ENCODE data around the gene VAV1.
"Not testable (repeated sequence)": the region's sequence is repeated elsewhere in the genome, so short reads cannot be mapped to it uniquely, and the experiment has no call there.

The VAV1 gene

GRCh38 chr19:6762253-6762797, 10.2 kb upstream of the VAV1 start:
- DNase-seq = not testable (repeated sequence)

GRCh38 chr19:6765738-6766356, 6.7 kb upstream of the VAV1 start:
- DNase-seq = no peak

GRCh38 chr19:6766357-6767080, 6.0 kb upstream of the VAV1 start:
- no peak for DNase-seq

GRCh38 chr19:6767081-6767356, 5.5 kb upstream of the VAV1 start:
- no peak for DNase-seq

- peak; percentile 96 for DNase-seq
These were observed 4.9 kb upstream of the VAV1 start, which contains the start of gene SH2D3A for GRCh38 chr19:6767357-6768235. SH2D3A (minus strand) TSS chr19:6767435; CDS start chr19:6763748, 3,687 bp downstream.

- no peak for DNase-seq
These were observed 4.2 kb upstream of the VAV1 start for GRCh38 chr19:6768236-6768785.

GRCh38 chr19:6769006-6769619, 3.4 kb upstream of the VAV1 start:
- DNase-seq = no peak

GRCh38 chr19:6771648-6772027, 870 bp upstream of the VAV1 start:
- not testable (repeated sequence) for DNase-seq

GRCh38 chr19:6772866-6773322, 386 bp downstream of the VAV1 start:
- DNase-seq = no peak

- DNase-seq = peak; percentile 84
These were observed 919 bp downstream of the VAV1 start for GRCh38 chr19:6773323-6773931.

GRCh38 chr19:6774821-6775707, 2.6 kb downstream of the VAV1 start:
- DNase-seq = no peak

- not testable (repeated sequence) for DNase-seq
These were observed 3.5 kb downstream of the VAV1 start for GRCh38 chr19:6776045-6776444.

GRCh38 chr19:6776999-6777398, 4.5 kb downstream of the VAV1 start:
- DNase-seq = no peak

- no peak for DNase-seq
These were observed 4.9 kb downstream of the VAV1 start for GRCh38 chr19:6777434-6777833.

GRCh38 chr19:6778386-6778785, 5.9 kb downstream of the VAV1 start:
- no peak for DNase-seq

- DNase-seq = no peak
These were observed 6.7 kb downstream of the VAV1 start for GRCh38 chr19:6779206-6779605.

GRCh38 chr19:6787393-6787792, 14.9 kb downstream of the VAV1 start:
- DNase-seq = no peak

- no peak for DNase-seq
These were observed 16.4 kb downstream of the VAV1 start for GRCh38 chr19:6788896-6789295.

- DNase-seq = no peak
These were observed 18.0 kb downstream of the VAV1 start for GRCh38 chr19:6790194-6791128.

GRCh38 chr19:6791237-6791636, 18.7 kb downstream of the VAV1 start:
- no peak for DNase-seq
